Prostate gland (tissue), 2 donors: ENCODE measurements around the gene CBFA2T3.

Source experiments
- POLR2A ChIP-seq: fragments of 450-650 bp; IDR thresholded peaks from one replicate; pipeline ENCODE4 v1.6.1; 2016; ENCODE audit warnings: antibody characterized with exemption, mild to moderate bottlenecking
- TF ChIP-seq, protein P1 (sequence below), 4 experiments: fragments of 200-600 bp in 2 of 4; fragments of 450-650 bp in 2 of 4; sonication (generic) in 2 of 4; IDR thresholded peaks; 1 replicate in 3 of 4; 2 replicates in 1 of 4; pipeline ENCODE4 v1.5.1; 2016 to 2019; ENCODE audit warnings: antibody characterized with exemption in 4 of 4, mild to moderate bottlenecking in 2 of 4, moderate library complexity in 2 of 4

DNA sequence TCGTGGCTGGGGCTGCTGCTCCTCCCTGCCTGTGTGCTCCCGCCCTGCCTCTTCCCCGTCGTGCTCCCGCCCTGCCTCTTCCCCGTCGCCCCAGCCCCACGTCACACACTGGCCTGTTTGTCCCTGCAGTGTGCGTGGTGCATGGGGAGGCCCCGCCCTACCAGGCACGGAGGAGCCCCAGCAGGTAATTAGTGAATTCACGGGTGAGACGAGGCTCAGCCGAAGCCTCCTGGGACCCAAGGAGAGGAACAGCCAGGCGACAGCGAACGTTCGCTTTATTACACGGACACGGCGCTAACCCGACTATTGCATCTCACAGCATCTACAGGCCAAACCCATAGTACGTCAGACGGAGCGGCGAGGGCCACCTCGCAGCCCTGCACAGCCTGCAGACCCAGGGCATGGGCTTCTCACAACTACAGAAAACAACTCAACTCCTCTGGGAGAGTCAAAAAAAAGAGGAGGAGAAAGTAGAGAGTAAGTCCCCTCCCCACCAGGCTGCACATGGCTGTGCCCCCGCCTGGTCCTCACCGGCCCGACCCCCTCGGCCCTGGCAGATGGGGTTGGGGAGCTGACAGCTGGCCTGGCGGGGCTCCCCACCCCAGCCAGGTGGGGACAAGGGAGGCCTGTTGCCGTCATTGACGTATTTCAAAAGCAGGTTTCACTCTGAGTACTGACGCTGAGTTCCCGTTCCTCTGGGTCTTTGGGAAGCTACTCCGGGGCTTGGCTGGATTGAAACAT is 106.2 kb downstream of the CBFA2T3 start:
- TF ChIP-seq POLR2A = no peak
- TF ChIP-seq, protein P1, sequence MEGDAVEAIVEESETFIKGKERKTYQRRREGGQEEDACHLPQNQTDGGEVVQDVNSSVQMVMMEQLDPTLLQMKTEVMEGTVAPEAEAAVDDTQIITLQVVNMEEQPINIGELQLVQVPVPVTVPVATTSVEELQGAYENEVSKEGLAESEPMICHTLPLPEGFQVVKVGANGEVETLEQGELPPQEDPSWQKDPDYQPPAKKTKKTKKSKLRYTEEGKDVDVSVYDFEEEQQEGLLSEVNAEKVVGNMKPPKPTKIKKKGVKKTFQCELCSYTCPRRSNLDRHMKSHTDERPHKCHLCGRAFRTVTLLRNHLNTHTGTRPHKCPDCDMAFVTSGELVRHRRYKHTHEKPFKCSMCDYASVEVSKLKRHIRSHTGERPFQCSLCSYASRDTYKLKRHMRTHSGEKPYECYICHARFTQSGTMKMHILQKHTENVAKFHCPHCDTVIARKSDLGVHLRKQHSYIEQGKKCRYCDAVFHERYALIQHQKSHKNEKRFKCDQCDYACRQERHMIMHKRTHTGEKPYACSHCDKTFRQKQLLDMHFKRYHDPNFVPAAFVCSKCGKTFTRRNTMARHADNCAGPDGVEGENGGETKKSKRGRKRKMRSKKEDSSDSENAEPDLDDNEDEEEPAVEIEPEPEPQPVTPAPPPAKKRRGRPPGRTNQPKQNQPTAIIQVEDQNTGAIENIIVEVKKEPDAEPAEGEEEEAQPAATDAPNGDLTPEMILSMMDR (IDR thresholded peaks at IDR 0.05) = no peak
